Amygdala (tissue), 56 donors: ENCODE data around the gene MYL12A.

Experiments used
- DNase-seq, 56 donors: peaks; one replicate each; lab custom pipeline; 2025; lab: John Stamatoyannopoulos, UW

The MYL12A gene

GRCh38 chr18:3223356-3223755 lies 24.2 kb upstream of the MYL12A start:
- no peak for DNase-seq

- no peak for DNase-seq
These were observed 23.4 kb upstream of the MYL12A start for GRCh38 chr18:3224223-3224622.

- DNase-seq, result no peak
These were observed 22.0 kb upstream of the MYL12A start for GRCh38 chr18:3225588-3225987.

GRCh38 chr18:3226048-3226447 lies 21.6 kb upstream of the MYL12A start:
- DNase-seq, result no peak

GRCh38 chr18:3230401-3231334 lies 16.9 kb upstream of the MYL12A start:
- no peak for DNase-seq

- no peak for DNase-seq
These were observed 14.6 kb upstream of the MYL12A start for GRCh38 chr18:3233004-3233403.

- no peak for DNase-seq
These were observed 14.0 kb upstream of the MYL12A start for GRCh38 chr18:3233433-3234168.

GRCh38 chr18:3234457-3234856 lies 13.1 kb upstream of the MYL12A start:
- peak in 16 of 56 donors; percentile 2 to 49 (median 10) for DNase-seq

GRCh38 chr18:3235846-3236245 lies 11.8 kb upstream of the MYL12A start:
- DNase-seq, result no peak

GRCh38 chr18:3236470-3236869 lies 11.1 kb upstream of the MYL12A start:
- DNase-seq, result no peak

- DNase-seq, result no peak
These were observed 8.9 kb upstream of the MYL12A start for GRCh38 chr18:3238742-3239141.

- DNase-seq, result no peak
These were observed 2.4 kb upstream of the MYL12A start for GRCh38 chr18:3245185-3245564.

GRCh38 chr18:3245853-3246634 lies 1.6 kb upstream of the MYL12A start:
- peak; percentile 10 to 88 (median 66) for DNase-seq

- DNase-seq, result peak in 26 of 56 donors; percentile 2 to 67 (median 26)
These were observed 864 bp upstream of the MYL12A start for GRCh38 chr18:3246635-3247239.

- peak in 6 of 56 donors; percentile 15 to 40 (median 31) for DNase-seq
These were observed 559 bp downstream of the MYL12A start for GRCh38 chr18:3248062-3248657.

- DNase-seq, result no peak
These were observed 1.2 kb downstream of the MYL12A start for GRCh38 chr18:3248658-3249359.

GRCh38 chr18:3250237-3251107 lies 2.9 kb downstream of the MYL12A start:
- DNase-seq, result no peak

- no peak for DNase-seq
These were observed 3.8 kb downstream of the MYL12A start for GRCh38 chr18:3251249-3251962.
